ENCODE measurements around the gene RPTOR.

Gene RPTOR

DNA sequence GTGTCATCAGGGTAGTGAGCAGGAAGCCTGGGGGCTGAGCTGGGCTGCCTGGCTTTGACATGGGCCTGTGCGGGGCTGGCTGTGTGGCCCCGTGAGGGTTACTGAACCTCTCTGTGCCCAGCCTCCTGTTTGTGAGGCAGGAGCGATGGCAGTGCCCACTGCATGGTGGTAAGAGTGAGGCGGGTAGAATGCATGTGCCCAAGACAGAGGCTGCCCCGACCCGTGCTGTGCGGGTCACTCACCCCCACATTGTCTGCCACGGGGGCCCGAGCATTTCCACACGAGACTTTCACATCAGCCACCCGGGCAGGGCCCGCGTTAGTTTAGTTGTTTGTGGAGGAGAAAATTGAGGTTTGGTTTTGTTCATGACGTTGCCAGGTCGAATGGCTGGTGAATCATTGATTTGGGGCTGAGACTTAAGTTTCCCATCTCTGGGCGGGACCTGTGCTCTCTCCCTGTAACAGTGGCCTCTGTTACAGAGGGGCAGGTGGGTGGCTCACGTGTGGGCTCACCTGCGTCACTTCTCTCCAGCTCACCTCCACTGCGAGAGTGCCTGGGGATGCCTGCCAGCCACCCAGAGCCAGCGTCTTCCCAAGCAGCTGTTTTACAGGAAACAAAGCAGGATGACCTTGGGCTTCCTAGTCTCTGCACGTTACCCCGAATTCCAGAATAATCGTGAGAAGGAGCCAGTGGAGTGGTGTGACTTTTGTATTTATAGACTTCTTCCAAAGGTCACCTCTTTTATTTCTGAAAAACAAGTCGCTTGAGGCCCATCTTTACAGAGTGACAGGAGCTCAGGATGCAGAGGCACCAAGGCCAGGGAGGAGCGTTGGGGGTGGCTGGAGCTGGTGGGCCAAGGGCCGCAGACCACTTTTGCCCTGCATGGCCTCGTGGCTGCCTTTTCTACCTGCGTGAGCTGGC, 150.6 kb downstream of the RPTOR start:
- no peaks in the 10 kb centered on the region for H3K9me3 ChIP-seq (ENCODE audit: control insufficient read depth, insufficient read depth, low read depth, low read length)
- POLR2A ChIA-PET: no interaction called here
- TF ChIP-seq ZNF768 (tag by site-specific recombination; IDR thresholded peaks at IDR 0.05): peak; percentile 78; the same call in 1 of the 2 replicates
- no peak for TF ChIP-seq ZNF292 (tag by site-specific recombination; IDR thresholded peaks at IDR 0.05; ENCODE audit: borderline replicate concordance, low read depth)
- no peak for TF ChIP-seq ZNF561 (tag by site-specific recombination; IDR thresholded peaks at IDR 0.05; ENCODE audit: borderline replicate concordance)
- no peaks in the 10 kb centered on the region for H3K36me3 ChIP-seq (ENCODE audit: control insufficient read depth in 2 of 2, insufficient read depth in 1 of 2, low read length in 2 of 2)
- no peaks in the 10 kb centered on the region for H3K4me1 ChIP-seq (ENCODE audit: control insufficient read depth, insufficient read depth, low read length)
- H3K4me3 ChIP-seq (ENCODE audit: low read depth, low read length): no peak overlapping the region
- H3K27ac ChIP-seq (ENCODE audit: extremely low read depth, low read depth, low read length): no peak overlapping the region
- CTCF ChIA-PET: interaction anchor here (0.6 to 0.7 kb wide), 2 partner anchors 19 to 1607 kb away, joined by 3 read pairs; no protein-coding TSS in a partner anchor

GRCh38 chr17:80695979-80696378, 151.3 kb downstream of the RPTOR start:
- CTCF ChIA-PET: interaction anchor here (0.6 kb wide), 1 partner anchor 19 kb away, joined by 3 read pairs; no protein-coding TSS in a partner anchor
- POLR2A ChIA-PET: no interaction called here
- no peak for TF ChIP-seq ZBTB48 (tag by site-specific recombination; IDR thresholded peaks at IDR 0.05)
- Histone ChIP-seq H3K4me1 (ENCODE audit: control insufficient read depth, insufficient read depth, low read length) (no peaks in the 10 kb centered on the region), H3K27ac (ENCODE audit: extremely low read depth, low read depth, low read length) (no peak overlapping the region), H3K36me3 (ENCODE audit: control insufficient read depth in 2 of 2, insufficient read depth in 1 of 2, low read length in 2 of 2) (no peaks in the 10 kb centered on the region), H3K9me3 (ENCODE audit: control insufficient read depth, insufficient read depth, low read depth, low read length) (no peaks in the 10 kb centered on the region), H3K4me3 (ENCODE audit: low read depth, low read length) (no peak overlapping the region)

DNA sequence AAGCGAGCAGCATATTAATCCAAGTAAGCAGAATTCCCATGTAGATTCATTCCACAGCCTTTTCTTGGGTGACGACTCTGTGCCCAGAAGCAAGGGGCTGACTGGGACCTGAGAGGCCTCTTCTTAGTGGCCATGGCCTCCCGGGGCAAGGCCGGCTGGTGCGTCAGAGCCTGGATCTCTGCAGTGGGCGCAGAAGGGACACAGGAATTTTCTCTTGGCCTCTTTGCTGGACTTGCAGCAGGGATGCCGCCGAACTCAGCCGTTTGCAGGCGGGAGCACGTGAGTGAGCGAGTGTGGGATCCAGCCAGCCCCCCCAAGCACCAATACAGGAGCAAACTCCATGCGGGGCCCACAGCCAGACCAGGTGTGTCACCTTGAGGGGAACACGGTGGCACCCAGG, 151.8 kb downstream of the RPTOR start:
- Histone ChIP-seq H3K36me3 (ENCODE audit: control insufficient read depth in 2 of 2, insufficient read depth in 1 of 2, low read length in 2 of 2) (no peaks in the 10 kb centered on the region), H3K4me3 (ENCODE audit: low read depth, low read length) (no peak overlapping the region), H3K9me3 (ENCODE audit: control insufficient read depth, insufficient read depth, low read depth, low read length) (no peaks in the 10 kb centered on the region), H3K27ac (ENCODE audit: extremely low read depth, low read depth, low read length) (no peak overlapping the region), H3K4me1 (ENCODE audit: control insufficient read depth, insufficient read depth, low read length) (0 out of 2 replicates have a peak, but pooled peaks cover under 1% of the 10 kb centered on the region)
- no peak for TF ChIP-seq ZSCAN23 (tag by site-specific recombination; IDR thresholded peaks at IDR 0.05)
- TF ChIP-seq ZNF266 (tag by site-specific recombination; IDR thresholded peaks at IDR 0.05; ENCODE audit: low read depth): no peak
- no peak for TF ChIP-seq ZXDB (tag by site-specific recombination; IDR thresholded peaks at IDR 0.05)
- TF ChIP-seq KLF16 (tag by site-specific recombination; IDR thresholded peaks at IDR 0.05): no peak
- TF ChIP-seq ZNF248 (tag by site-specific recombination; IDR thresholded peaks at IDR 0.05): no peak
- no peak for TF ChIP-seq ZNF624 (tag by site-specific recombination; IDR thresholded peaks at IDR 0.05)
- no peak for TF ChIP-seq ZNF747 (tag by site-specific recombination; IDR thresholded peaks at IDR 0.05)
- TF ChIP-seq, protein P1, sequence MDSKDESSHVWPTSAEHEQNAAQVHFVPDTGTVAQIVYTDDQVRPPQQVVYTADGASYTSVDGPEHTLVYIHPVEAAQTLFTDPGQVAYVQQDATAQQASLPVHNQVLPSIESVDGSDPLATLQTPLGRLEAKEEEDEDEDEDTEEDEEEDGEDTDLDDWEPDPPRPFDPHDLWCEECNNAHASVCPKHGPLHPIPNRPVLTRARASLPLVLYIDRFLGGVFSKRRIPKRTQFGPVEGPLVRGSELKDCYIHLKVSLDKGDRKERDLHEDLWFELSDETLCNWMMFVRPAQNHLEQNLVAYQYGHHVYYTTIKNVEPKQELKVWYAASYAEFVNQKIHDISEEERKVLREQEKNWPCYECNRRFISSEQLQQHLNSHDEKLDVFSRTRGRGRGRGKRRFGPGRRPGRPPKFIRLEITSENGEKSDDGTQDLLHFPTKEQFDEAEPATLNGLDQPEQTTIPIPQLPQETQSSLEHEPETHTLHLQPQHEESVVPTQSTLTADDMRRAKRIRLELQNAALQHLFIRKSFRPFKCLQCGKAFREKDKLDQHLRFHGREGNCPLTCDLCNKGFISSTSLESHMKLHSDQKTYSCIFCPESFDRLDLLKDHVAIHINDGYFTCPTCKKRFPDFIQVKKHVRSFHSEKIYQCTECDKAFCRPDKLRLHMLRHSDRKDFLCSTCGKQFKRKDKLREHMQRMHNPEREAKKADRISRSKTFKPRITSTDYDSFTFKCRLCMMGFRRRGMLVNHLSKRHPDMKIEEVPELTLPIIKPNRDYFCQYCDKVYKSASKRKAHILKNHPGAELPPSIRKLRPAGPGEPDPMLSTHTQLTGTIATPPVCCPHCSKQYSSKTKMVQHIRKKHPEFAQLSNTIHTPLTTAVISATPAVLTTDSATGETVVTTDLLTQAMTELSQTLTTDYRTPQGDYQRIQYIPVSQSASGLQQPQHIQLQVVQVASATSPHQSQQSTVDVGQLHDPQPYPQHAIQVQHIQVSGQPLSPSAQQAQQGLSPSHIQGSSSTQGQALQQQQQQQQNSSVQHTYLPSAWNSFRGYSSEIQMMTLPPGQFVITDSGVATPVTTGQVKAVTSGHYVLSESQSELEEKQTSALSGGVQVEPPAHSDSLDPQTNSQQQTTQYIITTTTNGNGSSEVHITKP (tag by site-specific recombination; IDR thresholded peaks at IDR 0.05): no peak
- no peak for TF ChIP-seq ZNF335 (tag by site-specific recombination; conservative IDR thresholded peaks at IDR 0.05)
- TF ChIP-seq, protein P2, sequence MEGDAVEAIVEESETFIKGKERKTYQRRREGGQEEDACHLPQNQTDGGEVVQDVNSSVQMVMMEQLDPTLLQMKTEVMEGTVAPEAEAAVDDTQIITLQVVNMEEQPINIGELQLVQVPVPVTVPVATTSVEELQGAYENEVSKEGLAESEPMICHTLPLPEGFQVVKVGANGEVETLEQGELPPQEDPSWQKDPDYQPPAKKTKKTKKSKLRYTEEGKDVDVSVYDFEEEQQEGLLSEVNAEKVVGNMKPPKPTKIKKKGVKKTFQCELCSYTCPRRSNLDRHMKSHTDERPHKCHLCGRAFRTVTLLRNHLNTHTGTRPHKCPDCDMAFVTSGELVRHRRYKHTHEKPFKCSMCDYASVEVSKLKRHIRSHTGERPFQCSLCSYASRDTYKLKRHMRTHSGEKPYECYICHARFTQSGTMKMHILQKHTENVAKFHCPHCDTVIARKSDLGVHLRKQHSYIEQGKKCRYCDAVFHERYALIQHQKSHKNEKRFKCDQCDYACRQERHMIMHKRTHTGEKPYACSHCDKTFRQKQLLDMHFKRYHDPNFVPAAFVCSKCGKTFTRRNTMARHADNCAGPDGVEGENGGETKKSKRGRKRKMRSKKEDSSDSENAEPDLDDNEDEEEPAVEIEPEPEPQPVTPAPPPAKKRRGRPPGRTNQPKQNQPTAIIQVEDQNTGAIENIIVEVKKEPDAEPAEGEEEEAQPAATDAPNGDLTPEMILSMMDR (tag by site-specific recombination; IDR thresholded peaks at IDR 0.05): no peak
- TF ChIP-seq SCRT2 (tag by site-specific recombination; IDR thresholded peaks at IDR 0.05): no peak
- TF ChIP-seq PBX3 (CRISPR knock-in tag; IDR thresholded peaks at IDR 0.05): no peak
- no peak for TF ChIP-seq HOXD13 (CRISPR knock-in tag; IDR thresholded peaks at IDR 0.05; ENCODE audit: borderline replicate concordance)
- TF ChIP-seq ZNF416 (tag by site-specific recombination; IDR thresholded peaks at IDR 0.05): no peak
- no peak for TF ChIP-seq ZNF394 (tag by site-specific recombination; IDR thresholded peaks at IDR 0.05; ENCODE audit: borderline replicate concordance)
- TF ChIP-seq ZNF221 (tag by site-specific recombination; IDR thresholded peaks at IDR 0.05; ENCODE audit: borderline replicate concordance): no peak
- no peak for TF ChIP-seq ZNF48 (tag by site-specific recombination; IDR thresholded peaks at IDR 0.05)
- no peak for TF ChIP-seq ZNF623 (tag by site-specific recombination; IDR thresholded peaks at IDR 0.05)
- no peak for TF ChIP-seq MZF1 (tag by site-specific recombination; IDR thresholded peaks at IDR 0.05; ENCODE audit: borderline replicate concordance)
- ChIA-PET POLR2A (no interaction called here), CTCF (no interaction called here)
